Muscle layer of colon (tissue), 2 donors: Measurements from ENCODE around the gene SLC4A4.

Experiments used
- H3K27ac ChIP-seq: one replicate; pipeline ENCODE4 v1.7.0; 2013; ENCODE audit warnings: low read depth, mild to moderate bottlenecking, low read length, moderate library complexity
- H3K27me3 ChIP-seq, 2 donors: one replicate each; pipeline ENCODE4 v1.7.0; 2013; ENCODE audit warnings: low read length in 2 of 2, mild to moderate bottlenecking in 2 of 2; ENCODE audit not compliant: insufficient read depth in 2 of 2, control insufficient read depth in 1 of 2
- H3K36me3 ChIP-seq: one replicate; pipeline ENCODE4 v1.7.0; 2013; ENCODE audit warnings: mild to moderate bottlenecking, low read length; ENCODE audit not compliant: insufficient read depth
- H3K4me1 ChIP-seq: one replicate; pipeline ENCODE4 v1.7.0; 2013; ENCODE audit warnings: mild to moderate bottlenecking, low read length; ENCODE audit not compliant: insufficient read depth
- H3K4me3 ChIP-seq, 2 donors: one replicate each; pipeline ENCODE4 v1.7.0; 2013; ENCODE audit warnings: low read length in 2 of 2, low read depth in 1 of 2, mild to moderate bottlenecking in 1 of 2, moderate library complexity in 1 of 2
- H3K9ac ChIP-seq: one replicate; pipeline ENCODE4 v1.7.0; 2013; ENCODE audit warnings: low read length
- H3K9me3 ChIP-seq: one replicate; pipeline ENCODE4 v1.7.0; 2013; ENCODE audit warnings: mild to moderate bottlenecking, low read length
- donor health status: abdominal sarcoma.
- donor health status: Adenocarcinoma of cecum.

SLC4A4 gene

DNA sequence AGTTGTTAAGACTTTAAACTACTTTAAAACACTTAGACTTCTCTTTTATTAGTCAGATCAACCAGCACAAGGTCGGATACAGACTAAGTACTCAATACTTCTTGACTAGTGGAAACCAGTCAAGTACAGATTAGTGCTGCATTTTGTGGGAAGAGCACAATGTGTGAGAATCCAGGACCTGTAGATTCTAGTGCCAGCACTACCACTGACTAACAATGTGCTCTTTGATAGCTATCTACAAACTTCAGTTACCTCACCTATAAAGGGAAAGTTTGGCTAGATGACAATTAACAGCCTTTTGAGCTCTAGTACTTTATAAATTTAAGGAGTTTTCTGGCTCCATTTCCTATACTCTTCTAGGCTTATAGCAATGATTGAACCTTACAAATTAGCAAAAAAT is 181.5 kb downstream of the SLC4A4 start:
- Histone ChIP-seq H3K27ac (no peak overlapping the region), H3K4me1 (no peaks in the 10 kb centered on the region), H3K9me3 (no peaks in the 10 kb centered on the region), H3K4me3 (no peak overlapping the region), H3K36me3 (no peaks in the 10 kb centered on the region), H3K9ac (no peak overlapping the region), H3K27me3 (no peaks in the 10 kb centered on the region)

DNA sequence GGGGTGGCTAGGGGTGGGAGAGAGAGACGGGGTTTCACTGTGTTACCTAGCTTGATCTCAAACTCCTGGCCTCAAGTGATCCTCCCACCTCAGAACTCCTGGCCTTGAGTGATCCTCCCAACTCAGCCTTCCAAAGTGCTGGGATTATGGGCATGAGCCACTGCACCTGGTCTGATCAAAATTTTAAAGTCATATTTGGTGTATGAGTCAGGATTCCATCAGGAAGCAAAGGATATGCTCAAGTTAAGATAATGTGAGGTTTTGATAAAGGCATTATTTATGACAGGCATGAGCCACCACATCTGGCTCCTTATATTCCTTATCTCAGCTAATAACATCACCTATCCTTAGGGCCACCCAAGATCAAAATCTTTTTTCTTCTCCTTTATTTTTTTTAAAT is 182.0 kb downstream of the SLC4A4 start:
- H3K27ac ChIP-seq: no peak overlapping the region
- no peak overlapping the region for H3K9ac ChIP-seq
- H3K9me3 ChIP-seq: no peaks in the 10 kb centered on the region
- no peaks in the 10 kb centered on the region for H3K36me3 ChIP-seq
- H3K4me3 ChIP-seq: no peak overlapping the region
- no peaks in the 10 kb centered on the region for H3K27me3 ChIP-seq
- no peaks in the 10 kb centered on the region for H3K4me1 ChIP-seq

DNA sequence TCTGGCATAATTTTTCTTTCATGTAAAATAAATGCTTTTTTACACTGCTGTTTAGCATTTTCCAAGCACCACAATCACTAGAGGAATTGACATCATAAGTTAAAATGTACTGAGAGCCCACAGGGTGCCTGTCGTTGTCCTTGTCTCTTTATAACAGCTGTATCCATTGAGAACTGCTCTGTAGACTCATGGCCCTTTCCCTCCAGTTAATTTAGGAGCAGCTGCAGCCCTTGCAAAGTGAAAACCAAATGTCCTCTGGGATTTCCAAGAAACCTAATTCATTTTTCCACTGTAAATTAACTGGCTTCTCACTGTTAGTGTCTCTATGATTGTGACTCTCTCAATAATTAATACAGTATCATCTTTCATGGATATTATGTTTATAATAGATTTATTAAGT is 185.9 kb downstream of the SLC4A4 start:
- Histone ChIP-seq H3K27ac (no peak overlapping the region), H3K9me3 (no peaks in the 10 kb centered on the region), H3K9ac (no peak overlapping the region), H3K36me3 (no peaks in the 10 kb centered on the region), H3K4me1 (no peaks in the 10 kb centered on the region), H3K4me3 (no peak overlapping the region), H3K27me3 (no peaks in the 10 kb centered on the region)

DNA sequence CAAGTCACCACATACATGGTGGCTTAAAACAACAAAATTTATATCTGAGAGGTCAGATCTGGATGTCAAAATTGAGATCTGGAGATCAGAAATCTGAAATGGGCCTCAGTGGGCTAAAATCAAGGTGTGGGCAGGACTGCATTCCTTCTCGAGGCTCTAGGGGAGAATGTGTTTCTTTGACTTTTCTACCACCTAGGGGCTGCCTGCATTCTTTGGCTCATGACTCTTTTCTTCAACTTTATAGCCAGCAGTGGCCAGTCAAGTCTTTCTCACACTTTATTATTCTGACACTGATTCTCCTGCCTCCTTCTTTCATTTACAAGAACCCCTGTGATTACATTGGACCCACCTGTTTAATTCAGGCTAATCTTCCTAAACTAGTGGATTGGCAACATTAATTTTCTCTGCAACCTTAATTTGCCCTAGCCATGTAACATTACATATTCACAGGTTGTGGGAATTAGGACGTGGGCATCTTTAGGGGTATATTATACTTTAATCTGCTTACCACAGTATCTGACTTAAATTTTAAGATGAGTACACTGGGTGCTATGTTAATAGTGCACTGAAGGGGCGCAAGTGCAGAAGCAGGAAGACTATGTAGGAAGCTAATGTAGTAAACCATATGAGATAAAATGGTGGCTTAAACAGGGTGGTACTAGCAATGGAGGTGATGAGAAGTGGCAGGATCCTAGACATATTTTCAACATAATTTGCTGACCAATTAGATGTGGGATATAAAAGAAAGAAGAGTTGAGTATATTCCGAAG is 188.0 kb downstream of the SLC4A4 start:
- no peak overlapping the region for H3K9ac ChIP-seq
- no peak overlapping the region for H3K27ac ChIP-seq
- H3K27me3 ChIP-seq: no peaks in the 10 kb centered on the region
- H3K4me1 ChIP-seq: no peaks in the 10 kb centered on the region
- no peaks in the 10 kb centered on the region for H3K36me3 ChIP-seq
- H3K4me3 ChIP-seq: no peak overlapping the region
- H3K9me3 ChIP-seq: no peaks in the 10 kb centered on the region

DNA sequence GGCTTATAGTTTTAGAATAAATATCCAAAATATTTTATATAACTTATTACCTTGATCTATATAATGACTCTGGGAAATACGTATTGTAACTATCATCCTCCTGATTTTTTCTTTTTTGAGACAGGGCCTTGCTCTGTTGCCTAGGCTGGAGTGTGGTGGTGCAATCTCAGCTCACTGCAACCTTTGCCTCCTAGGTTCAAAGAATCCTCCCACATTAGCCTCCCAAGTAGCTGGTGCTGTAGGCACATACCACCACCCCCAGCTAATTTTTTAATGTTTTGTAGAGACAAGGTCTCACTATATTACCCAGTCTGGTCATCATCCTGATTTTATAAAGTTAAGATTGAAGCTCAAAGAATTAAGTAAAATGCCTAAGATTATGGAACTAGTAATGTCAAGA is 193.6 kb downstream of the SLC4A4 start:
- no peaks in the 10 kb centered on the region for H3K9me3 ChIP-seq
- no peaks in the 10 kb centered on the region for H3K27me3 ChIP-seq
- no peak overlapping the region for H3K4me3 ChIP-seq
- H3K27ac ChIP-seq: no peak overlapping the region
- H3K36me3 ChIP-seq: no peaks in the 10 kb centered on the region
- no peaks in the 10 kb centered on the region for H3K4me1 ChIP-seq
- no peak overlapping the region for H3K9ac ChIP-seq

DNA sequence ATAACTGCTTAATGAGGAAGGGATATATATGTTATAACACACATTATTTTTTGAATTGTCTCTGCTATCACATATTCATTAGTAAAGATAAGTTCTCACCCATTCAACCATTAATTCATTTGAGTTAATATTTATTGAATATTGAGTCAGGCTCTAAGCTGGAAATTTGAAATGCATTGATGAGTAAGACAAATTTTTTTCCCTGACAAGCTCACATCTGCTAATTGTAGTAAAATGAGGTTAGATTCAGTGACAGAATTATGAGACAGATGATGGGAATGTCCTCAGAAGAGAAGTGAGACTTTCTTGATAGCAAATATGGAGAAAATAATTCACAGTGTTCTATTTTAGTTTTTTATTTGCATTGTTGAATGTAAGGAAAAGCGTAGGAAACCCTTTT is 194.3 kb downstream of the SLC4A4 start:
- H3K27ac ChIP-seq: no peak overlapping the region
- H3K9ac ChIP-seq: no peak overlapping the region
- no peak overlapping the region for H3K4me3 ChIP-seq
- no peaks in the 10 kb centered on the region for H3K4me1 ChIP-seq
- no peaks in the 10 kb centered on the region for H3K36me3 ChIP-seq
- no peaks in the 10 kb centered on the region for H3K9me3 ChIP-seq
- no peaks in the 10 kb centered on the region for H3K27me3 ChIP-seq

DNA sequence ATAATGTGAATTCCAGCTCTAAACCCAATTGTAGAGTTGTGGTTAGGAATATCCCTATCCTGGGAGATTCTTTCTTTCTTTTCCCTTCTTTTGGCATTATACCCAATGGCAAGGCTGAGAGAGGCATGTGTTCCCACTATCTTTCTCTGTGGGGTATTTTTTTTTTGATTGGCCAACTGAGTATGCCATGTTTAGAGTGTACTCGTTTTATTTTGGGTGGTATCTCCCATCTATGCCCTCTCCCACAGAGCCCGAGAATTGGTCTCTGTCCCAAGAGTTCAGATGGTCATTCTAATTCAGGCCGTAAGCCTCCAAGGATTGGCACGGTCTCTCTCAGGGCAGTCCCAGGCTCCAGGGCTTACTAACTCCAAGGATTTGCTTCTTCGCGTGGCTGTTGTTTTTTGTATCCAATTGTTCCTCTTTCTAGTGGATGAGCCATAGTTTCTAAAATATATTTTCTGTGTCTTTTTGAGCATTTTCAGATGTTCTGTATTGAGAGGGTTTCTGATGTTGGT is 198.8 kb downstream of the SLC4A4 start:
- no peaks in the 10 kb centered on the region for H3K36me3 ChIP-seq
- H3K4me1 ChIP-seq: no peaks in the 10 kb centered on the region
- H3K9me3 ChIP-seq: no peaks in the 10 kb centered on the region
- H3K4me3 ChIP-seq: no peak overlapping the region
- H3K9ac ChIP-seq: no peak overlapping the region
- no peaks in the 10 kb centered on the region for H3K27me3 ChIP-seq
- no peak overlapping the region for H3K27ac ChIP-seq

DNA sequence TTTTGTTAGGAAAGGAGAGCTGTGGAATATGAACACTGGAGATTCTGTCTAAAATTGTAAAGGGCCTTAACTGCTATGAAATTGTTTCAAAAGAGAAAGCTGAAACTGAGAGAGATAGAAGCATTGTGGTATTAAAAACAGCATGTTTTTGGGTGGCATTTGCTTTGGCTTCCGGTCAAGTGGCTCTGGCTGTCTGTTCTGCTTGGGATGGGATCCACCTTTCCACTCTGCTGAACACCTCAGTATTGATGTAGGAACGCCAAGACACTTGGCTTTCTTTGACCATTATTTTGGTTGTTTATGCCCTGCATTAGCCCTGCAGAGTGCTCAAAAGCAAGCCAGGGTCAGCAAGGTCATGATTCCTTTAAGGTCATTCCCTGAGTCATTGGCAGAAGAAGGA is 199.7 kb downstream of the SLC4A4 start:
- Histone ChIP-seq H3K4me3 (no peak overlapping the region), H3K9me3 (no peaks in the 10 kb centered on the region), H3K27ac (no peak overlapping the region), H3K36me3 (no peaks in the 10 kb centered on the region), H3K4me1 (no peaks in the 10 kb centered on the region), H3K27me3 (no peaks in the 10 kb centered on the region), H3K9ac (no peak overlapping the region)

DNA sequence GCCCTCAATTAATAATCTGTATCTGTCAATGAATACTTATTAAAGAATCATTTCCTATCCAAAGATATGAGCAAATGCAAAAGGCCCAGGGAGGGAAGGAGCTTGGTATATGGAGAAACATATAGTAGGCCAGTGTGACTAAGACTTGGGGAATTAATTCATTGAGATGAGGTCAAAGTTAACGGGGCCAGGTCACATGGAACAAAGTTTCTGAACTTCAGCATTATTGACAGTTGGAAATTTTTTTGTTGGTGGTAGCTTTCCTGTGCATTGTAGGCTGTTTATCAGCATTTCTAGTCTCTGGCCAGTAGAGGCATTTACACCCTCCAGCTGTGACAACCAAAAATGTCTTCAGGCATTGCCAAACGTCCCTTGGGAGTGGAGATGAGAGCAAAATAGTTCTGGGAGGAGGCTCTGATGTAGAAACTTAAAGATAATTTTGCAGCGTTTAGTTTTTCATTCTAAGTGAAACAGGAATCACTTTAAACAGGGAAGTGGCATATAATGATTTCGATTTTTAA is 202.0 kb downstream of the SLC4A4 start:
- no peaks in the 10 kb centered on the region for H3K9me3 ChIP-seq
- no peaks in the 10 kb centered on the region for H3K4me1 ChIP-seq
- no peaks in the 10 kb centered on the region for H3K36me3 ChIP-seq
- H3K27ac ChIP-seq: no peak overlapping the region
- no peak overlapping the region for H3K9ac ChIP-seq
- no peak overlapping the region for H3K4me3 ChIP-seq
- no peaks in the 10 kb centered on the region for H3K27me3 ChIP-seq

DNA sequence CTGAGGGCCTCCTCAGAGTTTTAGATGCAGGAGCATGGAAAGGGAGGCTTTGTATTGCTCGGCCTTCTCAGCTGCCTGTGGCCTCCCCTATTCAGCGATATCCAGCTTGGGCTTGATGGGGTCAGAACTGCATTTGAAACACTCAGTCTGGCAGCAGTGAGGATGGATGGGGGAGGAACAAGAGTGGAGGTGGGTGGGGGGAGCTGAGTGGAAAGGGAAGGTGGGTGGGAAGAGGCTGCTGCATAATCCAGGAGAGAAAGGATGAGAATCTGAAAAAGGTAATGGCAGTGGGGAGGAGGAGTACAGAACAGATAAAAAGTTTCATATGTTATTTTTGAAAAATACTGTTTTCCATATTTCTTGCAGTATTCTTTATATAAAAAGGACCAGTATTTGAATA is 202.7 kb downstream of the SLC4A4 start:
- Histone ChIP-seq H3K4me1 (no peaks in the 10 kb centered on the region), H3K27me3 (no peaks in the 10 kb centered on the region), H3K27ac (no peak overlapping the region), H3K36me3 (no peaks in the 10 kb centered on the region), H3K9ac (no peak overlapping the region), H3K4me3 (no peak overlapping the region), H3K9me3 (no peaks in the 10 kb centered on the region)

DNA sequence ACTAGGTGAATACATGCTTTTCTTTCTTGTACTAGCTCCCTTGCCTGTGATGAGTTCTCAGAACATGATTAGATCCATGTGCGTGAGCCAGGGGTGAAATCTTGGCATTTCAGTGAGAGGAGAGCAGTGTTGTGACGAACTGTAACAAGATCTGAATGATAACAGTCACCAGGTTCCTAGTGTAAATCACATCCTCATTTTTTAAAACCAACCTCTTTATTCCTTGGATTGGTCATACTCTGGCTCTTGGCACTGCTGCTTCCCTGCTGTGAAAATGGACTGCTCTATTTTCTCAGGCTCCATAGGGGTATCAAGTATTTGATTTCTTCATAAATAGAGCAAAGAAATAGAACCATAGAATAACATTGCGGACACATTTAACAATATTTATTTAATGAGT is 206.3 kb downstream of the SLC4A4 start:
- no peaks in the 10 kb centered on the region for H3K9me3 ChIP-seq
- no peaks in the 10 kb centered on the region for H3K4me1 ChIP-seq
- H3K27ac ChIP-seq: no peak overlapping the region
- no peak overlapping the region for H3K4me3 ChIP-seq
- no peaks in the 10 kb centered on the region for H3K36me3 ChIP-seq
- H3K27me3 ChIP-seq: no peaks in the 10 kb centered on the region
- no peak overlapping the region for H3K9ac ChIP-seq
